Fibroblast of the aortic adventitia (primary cell): Measurements from ENCODE around the gene SAE1. TPM values are rescaled to one million over a fixed set of nuclear protein-coding genes. Genes with fewer than 3 reads are reported as not detected.

Experiments
- DNase-seq: peaks from one replicate; pipeline ENCODE4 v3.0.0-alpha.2; 2010; ENCODE audit warnings: low read depth
- H3K4me3 ChIP-seq: 2 replicates; pipeline ENCODE4 v1.5.1; 2011; ENCODE audit warnings: low read depth, mild to moderate bottlenecking, control low read depth, low read length, moderate library complexity
- CTCF ChIP-seq: IDR thresholded peaks from 2 replicates; pipeline ENCODE4 v1.5.1; 2011; ENCODE audit warnings: mild to moderate bottlenecking, low read length, control low read depth, inconsistent platforms; ENCODE audit not compliant: insufficient read depth
- total RNA-seq: library from RNA; depleted of rRNA; stranded (reverse); fragments of >200 nt; gene quantifications from 2 replicates; pipeline ENCODE4 v1.2.3, GENCODE V29; 2012; ENCODE audit warnings: low replicate concordance

The SAE1 gene
- total RNA-seq, result 70.2 and 140 TPM in 2 replicates

GRCh38 chr19:47130589-47131227 is at the start of gene SAE1:
Gene SAE1, plus strand, starts transcription at chr19:47130835. Its CDS starts 96 bp downstream, at chr19:47130931.
- peak; percentile 99 for DNase-seq
- peak; percentile 37 for TF ChIP-seq CTCF
- H3K4me3 ChIP-seq, result peak within 1 kb of the TSS; percentile 91

- no peak for DNase-seq
- TF ChIP-seq CTCF, result no peak
- H3K4me3 ChIP-seq, result no peak overlapping the region
Observed at GRCh38 chr19:47081095-47081494, 49.5 kb upstream of the SAE1 start.

- no peak for DNase-seq
- no peak for TF ChIP-seq CTCF
- H3K4me3 ChIP-seq, result no peak overlapping the region
Observed at GRCh38 chr19:47082493-47082892, 48.1 kb upstream of the SAE1 start.

GRCh38 chr19:47084879-47085439 is 45.7 kb upstream of the SAE1 start:
- no peak for DNase-seq
- no peak overlapping the region for H3K4me3 ChIP-seq
- no peak for TF ChIP-seq CTCF

- no peak overlapping the region for H3K4me3 ChIP-seq
- TF ChIP-seq CTCF, result no peak
- no peak for DNase-seq
Observed at GRCh38 chr19:47086280-47086679, 44.4 kb upstream of the SAE1 start.

- TF ChIP-seq CTCF, result no peak
- DNase-seq, result no peak
- H3K4me3 ChIP-seq, result no peak overlapping the region
Observed at GRCh38 chr19:47089767-47090350, 40.8 kb upstream of the SAE1 start.
